Tibial nerve (tissue), 4 donors: ENCODE measurements around the gene NDUFV1. TPM values are rescaled to one million over a fixed set of nuclear protein-coding genes. Genes with fewer than 3 reads are reported as not detected.
"Not testable (repeated sequence)": the region's sequence is repeated elsewhere in the genome, so short reads cannot be mapped to it uniquely, and the experiment has no call there.

Experiments used
- DNase-seq, 2 donors: peaks; one replicate each; pipeline ENCODE4 v3.0.0-alpha.2; 2019; ENCODE audit warnings: low spot score in 2 of 2
- H3K27ac ChIP-seq, 4 donors: fragments of 200-600 bp; sonication (generic) in 3 of 4; one replicate each; pipeline ENCODE4 v1.5.1; 2017 to 2019; ENCODE audit warnings: mild to moderate bottlenecking in 1 of 4
- H3K27me3 ChIP-seq, 2 donors: fragments of 200-600 bp; sonication (generic) in 1 of 2; one replicate each; pipeline versions ENCODE4 v1.5.1 to v1.6.0; 2017 to 2019
- H3K36me3 ChIP-seq, 3 donors: fragments of 200-600 bp; sonication (generic); one replicate each; pipeline ENCODE4 v1.5.1; 2018 to 2019
- H3K4me1 ChIP-seq, 4 donors: fragments of 200-600 bp; sonication (generic) in 3 of 4; one replicate each; pipeline ENCODE4 v1.5.1; 2017 to 2019
- H3K4me3 ChIP-seq, 4 donors: fragments of 200-600 bp; sonication (generic) in 3 of 4; one replicate each; pipeline ENCODE4 v1.5.1; 2017 to 2019; ENCODE audit warnings: mild to moderate bottlenecking in 1 of 4, moderate library complexity in 1 of 4
- H3K9me3 ChIP-seq, 4 donors: fragments of 200-600 bp; sonication (generic) in 3 of 4; one replicate each; pipeline ENCODE4 v1.5.1; 2017 to 2019
- CTCF ChIP-seq, 5 experiments: fragments of 200-600 bp in 3 of 5; fragments of 450-650 bp in 2 of 5; sonication (generic) in 3 of 5; IDR thresholded peaks; one replicate each; pipeline ENCODE4 v1.5.1; 2016 to 2019; ENCODE audit warnings: antibody characterized with exemption in 5 of 5, mild to moderate bottlenecking in 3 of 5, moderate library complexity in 2 of 5
- EP300 ChIP-seq, 2 donors: sonication (generic); formaldehyde crosslinking; IDR thresholded peaks; one replicate each; pipeline ENCODE4 v1.6.1; 2017; ENCODE audit warnings: antibody characterized with exemption in 2 of 2, mild to moderate bottlenecking in 1 of 2
- POLR2A ChIP-seq, 2 donors: fragments of 450-650 bp; IDR thresholded peaks; one replicate each; pipeline ENCODE4 v1.6.1; 2017; ENCODE audit warnings: antibody characterized with exemption in 2 of 2, mild to moderate bottlenecking in 2 of 2, moderate library complexity in 2 of 2
- WGBS, 2 donors: methylation state at CpG; one replicate each; pipeline ENCODE4 v1.1.5; 2018; 5-methylcytosine and 5-hydroxymethylcytosine counted together
- total RNA-seq, 4 donors: library from RNA; depleted of rRNA; stranded (reverse); fragments of >200 nt; gene quantifications; one replicate each; pipeline ENCODE4 v1.1.0, GENCODE V29; 2016

Gene NDUFV1
- total RNA-seq, 4 donors from 2014 or later, result 282 to 357 (median 323) TPM

GRCh38 chr11:67601098-67601497 lies 5.6 kb upstream of the NDUFV1 start:
- TF ChIP-seq CTCF (IDR thresholded peaks at IDR 0.05) (no peak), POLR2A (IDR thresholded peaks at IDR 0.05) (no peak), EP300 (IDR thresholded peaks at IDR 0.05) (no peak)
- peaks cover 0 to 4% (median 0%) of the 10 kb centered on the region in 4 donors for H3K4me1 ChIP-seq
- no peaks in the 10 kb centered on the region for H3K36me3 ChIP-seq
- H3K4me3 ChIP-seq, result no peak overlapping the region
- H3K9me3 ChIP-seq, result no peaks in the 10 kb centered on the region
- H3K27me3 ChIP-seq, result peaks cover 0 to 7% of the 10 kb centered on the region in 2 donors
- DNase-seq, result no peak
- WGBS, 2 donors, result 96% methylated on average over 7 of the region's 7 CpGs
- no peak overlapping the region for H3K27ac ChIP-seq

GRCh38 chr11:67604119-67604518 lies 2.6 kb upstream of the NDUFV1 start:
- 68 to 84% methylated on average over 2 to 3 of the region's 4 CpGs for WGBS, 2 donors
- H3K9me3 ChIP-seq, H3K27ac ChIP-seq, H3K36me3 ChIP-seq, H3K27me3 ChIP-seq, DNase-seq, H3K4me3 ChIP-seq: not testable (repeated sequence)
- H3K4me1 ChIP-seq, result peaks cover 0 to 24% (median 8%) of the 10 kb centered on the region in 4 donors

GRCh38 chr11:67604815-67605214 lies 1.9 kb upstream of the NDUFV1 start:
- 85 to 90% methylated on average over 2 of the region's 2 CpGs for WGBS, 2 donors

GRCh38 chr11:67605231-67606011 lies 1.3 kb upstream of the NDUFV1 start:
- H3K27me3 ChIP-seq, result peaks cover 0 to 7% of the 10 kb centered on the region in 2 donors
- H3K4me1 ChIP-seq, result peaks cover 0 to 24% (median 8%) of the 10 kb centered on the region in 4 donors
- peaks cover 0 to 19% (median 4%) of the 10 kb centered on the region in 3 donors for H3K36me3 ChIP-seq
- no peak overlapping the region for H3K4me3 ChIP-seq
- H3K9me3 ChIP-seq, result no peaks in the 10 kb centered on the region
- TF ChIP-seq CTCF (IDR thresholded peaks at IDR 0.05) (no peak), POLR2A (IDR thresholded peaks at IDR 0.05) (no peak), EP300 (IDR thresholded peaks at IDR 0.05) (no peak)
- DNase-seq, result no peak
- WGBS, 2 donors, result 63 to 69% methylated on average over 11 of the region's 11 CpGs
- peak overlapping the region in 1 of 4 donors; percentile 97 for H3K27ac ChIP-seq

More at GRCh38 chr11:67604815-67605214, 1.9 kb upstream of the NDUFV1 start:
- Histone ChIP-seq H3K9me3 (no peaks in the 10 kb centered on the region), H3K27ac (no peak overlapping the region), H3K4me3 (no peak overlapping the region), H3K4me1 (peaks cover 0 to 24% (median 8%) of the 10 kb centered on the region in 4 donors), H3K27me3 (peaks cover 0 to 7% of the 10 kb centered on the region in 2 donors), H3K36me3 (peaks cover 0 to 14% (median 0%) of the 10 kb centered on the region in 3 donors)
- no peak for DNase-seq
- no peak for TF ChIP-seq POLR2A (IDR thresholded peaks at IDR 0.05)

GRCh38 chr11:67606093-67606491 lies 644 bp upstream of the NDUFV1 start:
- TF ChIP-seq POLR2A (IDR thresholded peaks at IDR 0.05) (no peak), CTCF (IDR thresholded peaks at IDR 0.05) (no peak), EP300 (IDR thresholded peaks at IDR 0.05) (no peak)

GRCh38 chr11:67607507-67607906 lies 771 bp downstream of the NDUFV1 start:
- Histone ChIP-seq H3K4me3 (peak overlapping the region; percentile 86 to 100 (median 92)), H3K4me1 (peaks cover 0 to 24% (median 8%) of the 10 kb centered on the region in 4 donors), H3K36me3 (peaks cover 0 to 40% (median 9%) of the 10 kb centered on the region in 3 donors), H3K27ac (peak overlapping the region; percentile 77 to 97 (median 85)), H3K9me3 (no peaks in the 10 kb centered on the region), H3K27me3 (no peaks in the 10 kb centered on the region)
- TF ChIP-seq EP300 (IDR thresholded peaks at IDR 0.05), result no peak
- TF ChIP-seq CTCF (IDR thresholded peaks at IDR 0.05), result no peak
- DNase-seq, result no peak
- 53 to 58% methylated on average over 9 of the region's 9 CpGs for WGBS, 2 donors

More at GRCh38 chr11:67606093-67606491, 644 bp upstream of the NDUFV1 start:
- H3K4me1 ChIP-seq, result peaks cover 0 to 24% (median 8%) of the 10 kb centered on the region in 4 donors
- H3K27me3 ChIP-seq, result peaks cover 0 to 7% of the 10 kb centered on the region in 2 donors
- 34 to 66% methylated on average over 6 to 17 of the region's 17 CpGs for WGBS, 2 donors
- H3K9me3 ChIP-seq, result no peaks in the 10 kb centered on the region
- peaks cover 0 to 26% (median 9%) of the 10 kb centered on the region in 3 donors for H3K36me3 ChIP-seq
- H3K27ac ChIP-seq, result peak overlapping the region in 3 of 4 donors; percentile 31 to 97 (median 89)
- H3K4me3 ChIP-seq, result peak overlapping the region; percentile 86 to 100 (median 92)
- no peak for DNase-seq
